Measurements from ENCODE around the gene RRP9.

DNA sequence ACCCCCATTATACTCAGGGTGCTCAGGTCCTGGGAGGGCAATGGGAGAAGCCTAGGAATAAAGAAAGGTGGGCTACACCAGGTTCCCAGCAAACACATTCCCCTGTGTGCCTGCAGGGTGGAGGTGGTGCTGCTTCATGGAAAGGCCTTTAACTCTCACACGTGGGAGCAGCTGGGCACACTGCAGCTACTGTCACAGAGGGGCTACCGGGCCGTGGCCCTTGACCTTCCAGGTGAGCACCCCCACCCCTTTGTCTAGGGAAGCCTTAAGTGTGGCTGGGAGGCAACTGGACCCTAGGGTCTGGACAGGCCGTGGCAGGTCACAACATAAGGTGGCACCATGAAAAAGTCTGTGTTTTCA is 36.4 kb upstream of the RRP9 start:
- no peak for TF ChIP-seq CTCF (IDR thresholded peaks at IDR 0.05; ENCODE audit: low read depth, low read length, poor library complexity, severe bottlenecking)
- TF ChIP-seq EZH2phosphoT487 (IDR thresholded peaks at IDR 0.05; ENCODE audit: borderline replicate concordance, low read length), result no peak
